H9 (cell line): ENCODE data around the gene PPIH. TPM values are rescaled to one million over a fixed set of nuclear protein-coding genes. Genes with fewer than 3 reads are reported as not detected.

Experiments used
- DNase-seq: peaks from one replicate; pipeline ENCODE4 v3.0.0-alpha.2; 2017
- H2AFZ ChIP-seq: one replicate; pipeline ENCODE4 v1.6.1; 2013; ENCODE audit warnings: mild to moderate bottlenecking, low read length, control low read depth, moderate library complexity
- H2AK5ac ChIP-seq: 2 replicates; pipeline ENCODE4 v1.6.1; 2013; ENCODE audit warnings: low read length, control low read depth, mixed read lengths; ENCODE audit not compliant: insufficient read length
- H2BK120ac ChIP-seq: one replicate; pipeline ENCODE4 v1.6.1; 2013; ENCODE audit warnings: low read depth, mild to moderate bottlenecking, low read length, control low read depth, inconsistent platforms; ENCODE audit not compliant: poor library complexity, severe bottlenecking
- H2BK12ac ChIP-seq: 2 replicates; pipeline ENCODE4 v1.6.1; 2013; ENCODE audit warnings: low read length, control low read depth, mixed read lengths, low read depth; ENCODE audit not compliant: insufficient read length
- H2BK15ac ChIP-seq: 2 replicates; pipeline ENCODE4 v1.6.1; 2013; ENCODE audit warnings: low read depth, low read length, control low read depth
- H2BK20ac ChIP-seq: one replicate; pipeline ENCODE4 v1.6.1; 2013; ENCODE audit warnings: low read depth, mild to moderate bottlenecking, low read length, control low read depth, inconsistent platforms; ENCODE audit not compliant: poor library complexity, severe bottlenecking
- H2BK5ac ChIP-seq: 2 replicates; pipeline ENCODE4 v1.6.1; 2013; ENCODE audit warnings: low read length, control low read depth, mixed read lengths; ENCODE audit not compliant: insufficient read length
- H3K14ac ChIP-seq: 2 replicates; pipeline ENCODE4 v1.6.1; 2013; ENCODE audit warnings: low read length, control low read depth; ENCODE audit not compliant: insufficient read depth
- H3K18ac ChIP-seq: 2 replicates; pipeline ENCODE4 v1.6.1; 2013; ENCODE audit warnings: low read depth, mild to moderate bottlenecking, mixed read lengths, low read length, control low read depth; ENCODE audit not compliant: insufficient read length
- H3K23ac ChIP-seq: 2 replicates; pipeline ENCODE4 v1.6.1; 2013; ENCODE audit warnings: low read length, control low read depth, mixed read lengths, low read depth; ENCODE audit not compliant: insufficient read length
- H3K23me2 ChIP-seq: 2 replicates; pipeline ENCODE4 v1.6.1; 2013; ENCODE audit warnings: low read depth, mild to moderate bottlenecking, mixed read lengths, low read length, control low read depth; ENCODE audit not compliant: insufficient read length, poor library complexity, severe bottlenecking
- H3K27ac ChIP-seq: 2 replicates; pipeline ENCODE4 v1.5.1; 2013; ENCODE audit warnings: low read length, control low read depth, mixed read lengths, low read depth; ENCODE audit not compliant: insufficient read length
- H3K27me3 ChIP-seq: 2 replicates; pipeline ENCODE4 v1.6.1; 2013; ENCODE audit warnings: low read length, control low read depth, inconsistent platforms; ENCODE audit not compliant: insufficient read depth
- H3K4ac ChIP-seq: 2 replicates; pipeline ENCODE4 v1.6.1; 2013; ENCODE audit warnings: low read depth, mild to moderate bottlenecking, control low read depth, inconsistent platforms, low read length, moderate library complexity
- H3K4me1 ChIP-seq: 2 replicates; pipeline ENCODE4 v1.6.1; 2013; ENCODE audit warnings: low read length, control low read depth, inconsistent platforms; ENCODE audit not compliant: insufficient read depth
- H3K4me2 ChIP-seq: 2 replicates; pipeline ENCODE4 v1.6.1; 2013; ENCODE audit warnings: low read length, control low read depth, mixed read lengths; ENCODE audit not compliant: insufficient read length, insufficient read depth
- H3K56ac ChIP-seq: 2 replicates; pipeline ENCODE4 v1.6.1; 2013; ENCODE audit warnings: low read depth, mild to moderate bottlenecking, mixed read lengths, low read length, control low read depth; ENCODE audit not compliant: insufficient read length
- H3K79me1 ChIP-seq: 2 replicates; pipeline ENCODE4 v1.6.1; 2013; ENCODE audit warnings: low read depth, mild to moderate bottlenecking, moderate library complexity, low read length, control low read depth, inconsistent platforms; ENCODE audit not compliant: insufficient read depth, poor library complexity, severe bottlenecking
- H3K79me2 ChIP-seq: 2 replicates; pipeline ENCODE4 v1.6.1; 2013; ENCODE audit warnings: low read length, control low read depth, inconsistent platforms; ENCODE audit not compliant: insufficient read depth
- H3K9ac ChIP-seq: 2 replicates; pipeline ENCODE4 v1.6.1; 2013; ENCODE audit warnings: low read length, control low read depth, mixed read lengths; ENCODE audit not compliant: insufficient read length; ENCODE audit errors: extremely low read depth
- H3K9me3 ChIP-seq: one replicate; pipeline ENCODE4 v1.6.1; 2013; ENCODE audit warnings: low read depth, low read length, inconsistent platforms; ENCODE audit not compliant: control insufficient read depth
- H3T11ph ChIP-seq: one replicate; pipeline ENCODE4 v1.6.1; 2013; ENCODE audit warnings: mild to moderate bottlenecking, low read length, control low read depth, inconsistent platforms
- H4K20me1 ChIP-seq: one replicate; pipeline ENCODE4 v1.6.1; 2013; ENCODE audit not compliant: control insufficient read depth, insufficient read length, insufficient read depth
- H4K5ac ChIP-seq: 2 replicates; pipeline ENCODE4 v1.6.1; 2013; ENCODE audit warnings: low read depth, mild to moderate bottlenecking, mixed read lengths, low read length, control low read depth; ENCODE audit not compliant: insufficient read length
- H4K8ac ChIP-seq: replicated peaks from 2 replicates; pipeline ENCODE4 v1.6.1; 2013; ENCODE audit warnings: low read length, control low read depth, mixed read lengths, low read depth; ENCODE audit not compliant: insufficient read length
- H4K91ac ChIP-seq: 2 replicates; pipeline ENCODE4 v1.6.1; 2013; ENCODE audit warnings: low read depth, mild to moderate bottlenecking, moderate library complexity, mixed read lengths, low read length, control low read depth; ENCODE audit not compliant: insufficient read length
- H3K27ac Mint-ChIP-seq, 3 experiments: 2 replicates in 2 of 3; 3 replicates in 1 of 3; pipeline ENCODE4 v1.8.0; 2020 to 2021; ENCODE audit warnings: mixed read lengths in 3 of 3, mild to moderate bottlenecking in 1 of 3, moderate library complexity in 1 of 3
- H3K27me3 Mint-ChIP-seq: 2 replicates; pipeline ENCODE4 v1.8.0; 2021; ENCODE audit warnings: low read depth, mild to moderate bottlenecking, moderate library complexity, mixed read lengths
- H3K36me3 Mint-ChIP-seq, 3 experiments: 2 replicates in 2 of 3; 3 replicates in 1 of 3; pipeline ENCODE4 v1.8.0; 2020 to 2021; ENCODE audit warnings: low read depth in 3 of 3, mixed read lengths in 3 of 3; ENCODE audit not compliant: insufficient read depth in 1 of 3
- H3K4me1 Mint-ChIP-seq, 2 experiments: 2 replicates each; pipeline ENCODE4 v1.8.0; 2020; ENCODE audit warnings: mixed read lengths in 2 of 2
- H3K4me3 Mint-ChIP-seq, 2 experiments: 2 replicates in 1 of 2; 3 replicates in 1 of 2; pipeline ENCODE4 v1.8.0; 2020 to 2021; ENCODE audit warnings: mild to moderate bottlenecking in 2 of 2, mixed read lengths in 2 of 2, moderate library complexity in 1 of 2
- H3K9me3 Mint-ChIP-seq, 2 experiments: 2 replicates in 1 of 2; 3 replicates in 1 of 2; pipeline ENCODE4 v1.8.0; 2020; ENCODE audit warnings: mild to moderate bottlenecking in 2 of 2, mixed read lengths in 2 of 2, moderate library complexity in 1 of 2
- CTCF ChIP-seq: fragments of 200-600 bp; sonication (generic); conservative IDR thresholded peaks from 3 replicates; pipeline ENCODE4 v1.8.0; 2021; ENCODE audit warnings: antibody characterized with exemption, mild to moderate bottlenecking
- whole genome bisulfite sequencing: extraction: QIAGEN DNeasy Blood & Tissue Kit; methylation state at CpG from one replicate; pipeline ENCODE4 v1.1.7; 2013; ENCODE audit warnings: missing lambda C conversion rate, low lambda C conversion rate, mixed read lengths; ENCODE audit not compliant: insufficient read length; ENCODE audit errors: extremely low coverage; 5-methylcytosine and 5-hydroxymethylcytosine counted together
- total RNA-seq: library from RNA; stranded (reverse); gene quantifications from 2 replicates; pipeline ENCODE4 v1.2.1, GENCODE V29; 2021

PPIH gene
- total RNA-seq, 1 experiment from 2014 or later: 89.3 TPM

- no peak overlapping the region for H3K4me3 Mint-ChIP-seq
- H2BK12ac ChIP-seq: no peak overlapping the region
- H3K9ac ChIP-seq: no peak overlapping the region
- H4K5ac ChIP-seq: no peak overlapping the region
- no CpG with 5 or more reads among the region's 3 CpGs for WGBS
- H3K56ac ChIP-seq: no peak overlapping the region
- H3K23me2 ChIP-seq: no peaks in the 10 kb centered on the region
- H3K4me1 Mint-ChIP-seq: peaks cover 6 to 8% of the 10 kb centered on the region in 2 experiments
- H3K9me3 ChIP-seq: no peaks in the 10 kb centered on the region
- H3K27ac Mint-ChIP-seq: no peak overlapping the region
- no peak overlapping the region for H3K4ac ChIP-seq
- DNase-seq: no peak
- H3K23ac ChIP-seq: no peak overlapping the region
- H4K20me1 ChIP-seq: no peaks in the 10 kb centered on the region
- H3K79me1 ChIP-seq: no peaks in the 10 kb centered on the region
- H3K27ac ChIP-seq: no peak overlapping the region
- H3K14ac ChIP-seq: no peak overlapping the region
- H3K27me3 Mint-ChIP-seq: no peaks in the 10 kb centered on the region
- no peak overlapping the region for H2BK15ac ChIP-seq
- no peak overlapping the region for H2BK5ac ChIP-seq
- no peak overlapping the region for H4K8ac ChIP-seq
- H3K4me2 ChIP-seq: no peak overlapping the region
- H3K9me3 Mint-ChIP-seq: no peaks in the 10 kb centered on the region
- H3K27me3 ChIP-seq: no peaks in the 10 kb centered on the region
- H3K79me2 ChIP-seq: no peaks in the 10 kb centered on the region; the same call in 1 of the 2 replicates
- H4K91ac ChIP-seq: no peak overlapping the region
- H3K4me1 ChIP-seq: no peaks in the 10 kb centered on the region
- TF ChIP-seq CTCF: no peak
- no peak overlapping the region for H2AFZ ChIP-seq
- no peak overlapping the region for H3K18ac ChIP-seq
- no peak overlapping the region for H2BK120ac ChIP-seq
- no peak overlapping the region for H2AK5ac ChIP-seq
- no peak overlapping the region for H2BK20ac ChIP-seq
- peaks cover 10 to 39% (median 25%) of the 10 kb centered on the region in 3 experiments; a peak in 6 of 7 replicates for H3K36me3 Mint-ChIP-seq
- H3T11ph ChIP-seq: no peak overlapping the region
Observed at GRCh38 chr1:42675467-42675866, 17.2 kb downstream of the PPIH start.
